CD4-positive, alpha-beta T cell treated with Interleukin-17A for 4 hours (primary cell): ENCODE results near the gene SMARCC2.
"Not testable (repeated sequence)": the region's sequence is repeated elsewhere in the genome, so short reads cannot be mapped to it uniquely, and the experiment has no call there.

Experiments
- DNase-seq: peaks from one replicate; pipeline ENCODE4 v3.0.0-alpha.2; 2020; ENCODE audit warnings: mixed read lengths

The SMARCC2 gene

GRCh38 chr12:56162468-56163290, 26.6 kb downstream of the SMARCC2 start:
- no peak for DNase-seq

GRCh38 chr12:56161690-56162351, 27.5 kb downstream of the SMARCC2 start:
- no peak for DNase-seq

GRCh38 chr12:56160894-56161689, 28.2 kb downstream of the SMARCC2 start:
- no peak for DNase-seq

- peak; percentile 80 for DNase-seq
These were observed 29.0 kb downstream of the SMARCC2 start for GRCh38 chr12:56160193-56160763.

DNA sequence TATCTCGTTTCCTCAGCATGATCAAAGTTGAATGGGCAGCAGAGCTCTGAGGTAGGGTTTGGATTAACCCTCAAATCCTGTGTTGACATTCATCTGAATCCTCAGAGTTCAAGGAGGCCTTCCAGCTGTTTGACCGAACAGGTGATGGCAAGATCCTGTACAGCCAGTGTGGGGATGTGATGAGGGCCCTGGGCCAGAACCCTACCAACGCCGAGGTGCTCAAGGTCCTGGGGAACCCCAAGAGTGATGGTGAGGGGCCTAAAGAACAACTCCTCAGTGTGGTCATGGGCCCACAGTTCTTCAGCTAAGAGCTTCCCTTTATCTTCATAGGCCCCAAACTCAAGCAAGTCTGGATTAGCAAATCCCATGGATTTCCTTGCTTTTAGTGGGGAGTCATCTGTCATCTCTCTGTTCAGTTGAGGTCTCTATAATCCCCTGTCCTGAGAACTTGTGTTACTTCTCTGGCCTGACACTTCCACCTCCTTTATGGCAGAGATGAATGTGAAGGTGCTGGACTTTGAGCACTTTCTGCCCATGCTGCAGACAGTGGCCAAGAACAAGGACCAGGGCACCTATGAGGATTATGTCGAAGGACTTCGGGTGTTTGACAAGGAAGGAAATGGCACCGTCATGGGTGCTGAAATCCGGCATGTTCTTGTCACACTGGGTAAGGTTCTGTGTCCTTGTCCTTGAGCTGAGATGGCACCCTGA, 29.6 kb downstream of the SMARCC2 start:
- no peak for DNase-seq

GRCh38 chr12:56158926-56159461, 30.3 kb downstream of the SMARCC2 start:
- DNase-seq, result peak; percentile 35

GRCh38 chr12:56158029-56158925, 31.0 kb downstream of the SMARCC2 start, which contains the start of gene MYL6:
Gene MYL6 (plus strand): TSS chr12:56158359. CDS start chr12:56158402, 43 bp downstream.
- peak; percentile 93 for DNase-seq

DNA sequence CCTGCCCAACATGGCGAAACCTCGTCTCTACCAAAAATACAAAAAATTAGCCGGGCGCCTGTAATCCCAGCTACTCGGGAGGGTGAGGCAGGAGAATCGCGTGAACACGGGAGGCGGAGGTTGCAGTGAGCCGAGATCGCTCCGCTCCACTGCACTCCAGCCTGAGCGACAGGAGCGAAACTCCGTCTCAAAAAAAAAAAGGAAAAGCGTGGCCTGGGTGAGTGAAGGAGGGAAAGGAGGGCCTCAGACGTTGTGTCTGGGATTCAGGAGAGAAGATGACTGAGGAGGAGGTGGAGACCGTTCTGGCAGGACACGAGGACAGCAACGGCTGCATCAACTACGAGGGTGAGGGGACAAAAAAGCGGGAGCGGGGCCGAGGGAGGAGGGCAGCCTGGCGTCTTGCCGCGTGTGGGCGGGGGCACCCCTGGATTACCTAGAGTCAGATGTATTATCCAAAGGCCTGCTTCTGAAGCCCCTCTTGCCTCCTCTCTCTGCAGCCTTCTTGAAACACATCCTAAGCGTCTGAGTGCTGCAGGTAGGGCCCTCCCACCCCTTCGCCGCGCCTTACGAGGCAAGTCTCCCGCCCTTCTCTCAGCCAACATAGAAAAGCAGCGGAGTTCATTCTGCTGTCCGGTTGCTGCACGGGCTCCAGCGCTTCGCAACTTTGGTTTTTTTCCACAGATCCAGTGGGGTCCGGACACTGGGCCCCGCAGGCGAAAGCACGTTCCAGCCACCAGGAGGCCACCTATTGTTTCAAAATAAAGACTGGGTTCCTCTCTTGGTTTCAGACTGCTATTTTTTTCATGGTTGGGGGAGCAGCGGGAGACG, 31.9 kb downstream of the SMARCC2 start:
- DNase-seq, result peak; percentile 72

DNA sequence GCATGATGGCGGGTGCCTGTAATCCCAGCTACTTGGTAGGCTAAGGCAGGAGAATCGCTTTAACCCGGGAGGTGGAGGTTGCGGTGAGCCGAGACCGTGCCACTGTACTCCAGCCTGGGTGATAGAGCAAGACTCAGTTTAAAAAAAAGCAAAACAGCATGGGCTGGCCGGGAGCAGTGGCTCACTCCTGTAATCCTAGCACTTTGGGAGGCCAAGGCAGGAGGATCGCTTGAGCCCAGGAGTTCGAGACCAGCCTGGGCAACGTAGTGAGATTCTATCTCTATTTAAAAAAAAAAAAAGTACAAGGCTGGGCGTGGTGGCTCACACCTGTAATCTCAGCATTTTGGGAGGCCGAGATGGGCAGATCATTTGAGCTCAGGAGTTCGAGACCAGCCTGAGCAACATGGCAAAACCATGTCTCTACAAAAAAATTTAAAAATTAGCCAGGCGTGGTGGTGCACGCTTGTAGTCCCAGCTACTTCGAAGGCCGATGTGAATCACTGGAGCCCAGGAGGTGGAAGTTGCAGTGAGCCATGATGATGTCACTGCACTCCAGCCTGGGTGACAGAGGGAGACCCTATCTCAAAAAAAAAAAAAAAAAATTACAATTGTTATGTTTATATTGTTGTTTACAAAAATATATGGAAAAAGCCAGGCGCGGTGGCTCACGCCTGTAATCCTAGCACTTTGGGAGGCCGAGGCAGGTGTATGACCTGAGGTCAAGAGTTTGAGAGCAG, 32.7 kb downstream of the SMARCC2 start:
- DNase-seq, result not testable (repeated sequence)

- no peak for DNase-seq
These were observed 33.9 kb downstream of the SMARCC2 start for GRCh38 chr12:56155256-56155845.

- no peak for DNase-seq
These were observed 34.5 kb downstream of the SMARCC2 start for GRCh38 chr12:56154818-56155217.

- no peak for DNase-seq
These were observed 35.0 kb downstream of the SMARCC2 start for GRCh38 chr12:56154246-56154771.

GRCh38 chr12:56153678-56154065, 35.6 kb downstream of the SMARCC2 start:
- no peak for DNase-seq

DNA sequence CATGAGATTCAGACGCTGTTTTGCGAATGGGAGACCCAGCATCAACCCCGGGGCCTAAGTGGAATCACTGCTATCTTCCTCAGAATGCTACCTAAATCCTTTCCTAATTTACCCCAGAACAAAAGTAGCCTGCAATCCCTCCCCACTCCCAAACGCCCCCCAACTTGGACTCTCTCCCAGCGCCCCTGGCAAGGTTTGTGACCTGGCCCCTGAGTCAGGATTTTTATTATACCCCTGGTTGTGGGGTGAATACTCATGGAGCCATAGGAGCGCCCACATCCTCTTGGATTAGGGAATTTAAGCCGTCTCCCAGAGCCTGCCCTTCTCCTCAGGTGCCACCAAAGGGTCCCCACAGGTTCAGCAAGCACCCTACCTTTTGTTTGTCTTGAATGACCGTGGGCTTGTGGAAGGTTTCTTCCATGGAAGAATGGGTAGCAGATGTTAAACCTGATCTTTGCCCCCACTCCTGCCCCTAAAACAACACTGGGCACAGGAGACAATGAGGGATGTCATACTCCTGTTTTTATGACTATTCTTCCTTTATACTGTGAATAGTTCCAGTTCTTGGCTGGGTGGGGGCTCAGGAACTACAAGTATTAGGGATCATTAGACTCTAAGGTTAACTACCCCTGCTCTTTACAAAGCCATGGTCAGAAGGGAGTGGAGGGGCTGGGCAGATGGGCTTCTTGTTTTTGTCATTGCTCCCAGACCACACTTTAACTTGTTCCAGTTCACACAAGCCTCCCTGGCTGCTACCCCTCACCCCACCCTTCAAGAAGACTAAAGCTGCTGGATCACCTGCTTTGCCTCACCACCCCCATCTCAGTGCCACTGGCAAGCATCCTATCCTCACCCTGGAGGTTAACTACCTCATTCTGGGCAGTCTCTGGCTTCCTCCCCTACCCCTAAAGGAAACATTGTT, 36.3 kb downstream of the SMARCC2 start:
- no peak for DNase-seq

DNA sequence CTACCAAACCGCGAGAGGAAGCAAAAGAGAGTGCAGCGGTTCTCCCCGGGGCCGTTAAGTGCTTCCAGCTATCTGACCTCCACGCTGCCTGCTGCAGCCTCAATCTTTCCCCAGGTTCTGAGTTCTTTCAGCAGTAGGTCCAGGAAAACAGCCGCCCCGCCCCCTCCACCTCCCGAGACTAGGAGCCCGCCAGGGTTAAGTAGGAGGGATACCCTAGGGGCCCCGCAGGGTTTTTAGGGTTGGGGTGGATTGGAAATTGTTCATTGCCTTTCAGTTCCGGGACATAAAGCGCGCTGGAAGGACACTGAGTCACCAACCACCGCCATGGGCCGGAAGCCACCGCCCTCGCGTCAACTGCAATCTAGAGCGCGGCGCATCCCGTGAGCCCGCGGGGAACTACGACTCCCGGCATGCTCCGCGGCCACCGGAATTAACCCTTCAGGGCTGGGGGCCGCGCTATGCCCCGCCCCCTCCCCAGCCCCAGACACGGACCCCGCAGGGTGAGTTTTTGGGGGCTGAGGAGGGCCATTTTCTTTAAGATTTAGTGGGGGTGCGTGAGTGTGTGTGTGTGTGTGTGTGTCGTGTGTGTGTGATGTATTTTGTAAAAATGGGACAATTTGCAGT, 37.0 kb downstream of the SMARCC2 start, which contains the start of gene MYL6B:
TSS of gene MYL6B (plus strand) at position 456 of the 624 bp plus-strand sequence. CDS start 1,332 bp downstream, outside the sequence.
- DNase-seq, result peak; percentile 96

DNA sequence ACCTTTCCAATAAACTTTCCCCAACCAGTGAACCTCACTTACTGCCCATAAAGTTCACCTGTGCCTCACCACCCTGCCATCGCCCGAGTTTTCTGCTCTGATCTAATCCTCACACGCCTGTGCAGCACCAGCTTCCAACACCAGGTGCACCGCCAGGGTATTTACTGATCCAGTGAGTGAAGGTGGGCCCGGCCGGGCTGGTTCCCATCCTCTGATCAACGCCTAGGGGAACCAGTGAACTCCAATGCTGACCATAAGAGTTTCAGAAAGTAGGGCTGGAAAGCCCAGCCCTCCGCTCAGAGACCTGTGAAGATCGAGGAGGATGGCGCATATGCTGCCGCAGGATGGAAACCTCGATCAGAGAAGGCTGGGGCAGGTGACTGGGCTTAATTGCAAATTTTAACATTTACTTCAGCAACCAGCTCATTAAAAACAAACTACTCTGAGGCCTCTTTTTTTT, 37.6 kb downstream of the SMARCC2 start:
- peak; percentile 77 for DNase-seq

DNA sequence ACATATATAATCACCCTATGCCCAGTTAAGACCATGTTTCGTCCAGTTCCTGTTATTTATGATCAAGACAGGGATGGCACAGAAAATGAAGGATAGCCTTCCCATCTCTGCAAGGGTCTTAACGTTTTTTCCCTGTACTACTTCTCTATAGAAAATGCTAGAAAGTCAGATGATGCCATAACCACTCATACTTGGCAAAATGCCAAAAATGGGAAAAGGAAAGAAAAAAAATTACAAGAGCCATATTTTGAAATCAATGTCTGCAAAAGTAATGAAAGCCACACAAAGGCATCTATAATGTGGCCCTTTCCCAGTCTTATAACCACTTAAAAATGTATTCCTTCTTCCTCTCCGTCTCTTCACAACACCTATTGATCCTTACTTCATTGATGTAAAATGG, 38.7 kb downstream of the SMARCC2 start:
- no peak for DNase-seq
